H9 (cell line): ENCODE data around the gene MT1F. TPM values are rescaled to one million over a fixed set of nuclear protein-coding genes. Genes with fewer than 3 reads are reported as not detected.

Experiments
- DNase-seq: peaks from one replicate; pipeline ENCODE4 v3.0.0-alpha.2; 2017
- H2AFZ ChIP-seq: one replicate; pipeline ENCODE4 v1.6.1; 2013; ENCODE audit warnings: mild to moderate bottlenecking, low read length, control low read depth, moderate library complexity
- H2AK5ac ChIP-seq: 2 replicates; pipeline ENCODE4 v1.6.1; 2013; ENCODE audit warnings: low read length, control low read depth, mixed read lengths; ENCODE audit not compliant: insufficient read length
- H2BK120ac ChIP-seq: one replicate; pipeline ENCODE4 v1.6.1; 2013; ENCODE audit warnings: low read depth, mild to moderate bottlenecking, low read length, control low read depth, inconsistent platforms; ENCODE audit not compliant: poor library complexity, severe bottlenecking
- H2BK12ac ChIP-seq: 2 replicates; pipeline ENCODE4 v1.6.1; 2013; ENCODE audit warnings: low read length, control low read depth, mixed read lengths, low read depth; ENCODE audit not compliant: insufficient read length
- H2BK15ac ChIP-seq: 2 replicates; pipeline ENCODE4 v1.6.1; 2013; ENCODE audit warnings: low read depth, low read length, control low read depth
- H2BK20ac ChIP-seq: one replicate; pipeline ENCODE4 v1.6.1; 2013; ENCODE audit warnings: low read depth, mild to moderate bottlenecking, low read length, control low read depth, inconsistent platforms; ENCODE audit not compliant: poor library complexity, severe bottlenecking
- H2BK5ac ChIP-seq: 2 replicates; pipeline ENCODE4 v1.6.1; 2013; ENCODE audit warnings: low read length, control low read depth, mixed read lengths; ENCODE audit not compliant: insufficient read length
- H3K14ac ChIP-seq: 2 replicates; pipeline ENCODE4 v1.6.1; 2013; ENCODE audit warnings: low read length, control low read depth; ENCODE audit not compliant: insufficient read depth
- H3K18ac ChIP-seq: 2 replicates; pipeline ENCODE4 v1.6.1; 2013; ENCODE audit warnings: low read depth, mild to moderate bottlenecking, mixed read lengths, low read length, control low read depth; ENCODE audit not compliant: insufficient read length
- H3K23ac ChIP-seq: 2 replicates; pipeline ENCODE4 v1.6.1; 2013; ENCODE audit warnings: low read length, control low read depth, mixed read lengths, low read depth; ENCODE audit not compliant: insufficient read length
- H3K23me2 ChIP-seq: 2 replicates; pipeline ENCODE4 v1.6.1; 2013; ENCODE audit warnings: low read depth, mild to moderate bottlenecking, mixed read lengths, low read length, control low read depth; ENCODE audit not compliant: insufficient read length, poor library complexity, severe bottlenecking
- H3K27ac ChIP-seq: 2 replicates; pipeline ENCODE4 v1.5.1; 2013; ENCODE audit warnings: low read length, control low read depth, mixed read lengths, low read depth; ENCODE audit not compliant: insufficient read length
- H3K27me3 ChIP-seq: 2 replicates; pipeline ENCODE4 v1.6.1; 2013; ENCODE audit warnings: low read length, control low read depth, inconsistent platforms; ENCODE audit not compliant: insufficient read depth
- H3K4ac ChIP-seq: 2 replicates; pipeline ENCODE4 v1.6.1; 2013; ENCODE audit warnings: low read depth, mild to moderate bottlenecking, control low read depth, inconsistent platforms, low read length, moderate library complexity
- H3K4me1 ChIP-seq: 2 replicates; pipeline ENCODE4 v1.6.1; 2013; ENCODE audit warnings: low read length, control low read depth, inconsistent platforms; ENCODE audit not compliant: insufficient read depth
- H3K4me2 ChIP-seq: 2 replicates; pipeline ENCODE4 v1.6.1; 2013; ENCODE audit warnings: low read length, control low read depth, mixed read lengths; ENCODE audit not compliant: insufficient read length, insufficient read depth
- H3K56ac ChIP-seq: 2 replicates; pipeline ENCODE4 v1.6.1; 2013; ENCODE audit warnings: low read depth, mild to moderate bottlenecking, mixed read lengths, low read length, control low read depth; ENCODE audit not compliant: insufficient read length
- H3K79me1 ChIP-seq: 2 replicates; pipeline ENCODE4 v1.6.1; 2013; ENCODE audit warnings: low read depth, mild to moderate bottlenecking, moderate library complexity, low read length, control low read depth, inconsistent platforms; ENCODE audit not compliant: insufficient read depth, poor library complexity, severe bottlenecking
- H3K79me2 ChIP-seq: 2 replicates; pipeline ENCODE4 v1.6.1; 2013; ENCODE audit warnings: low read length, control low read depth, inconsistent platforms; ENCODE audit not compliant: insufficient read depth
- H3K9ac ChIP-seq: 2 replicates; pipeline ENCODE4 v1.6.1; 2013; ENCODE audit warnings: low read length, control low read depth, mixed read lengths; ENCODE audit not compliant: insufficient read length; ENCODE audit errors: extremely low read depth
- H3K9me3 ChIP-seq: one replicate; pipeline ENCODE4 v1.6.1; 2013; ENCODE audit warnings: low read depth, low read length, inconsistent platforms; ENCODE audit not compliant: control insufficient read depth
- H3T11ph ChIP-seq: one replicate; pipeline ENCODE4 v1.6.1; 2013; ENCODE audit warnings: mild to moderate bottlenecking, low read length, control low read depth, inconsistent platforms
- H4K20me1 ChIP-seq: one replicate; pipeline ENCODE4 v1.6.1; 2013; ENCODE audit not compliant: control insufficient read depth, insufficient read length, insufficient read depth
- H4K5ac ChIP-seq: 2 replicates; pipeline ENCODE4 v1.6.1; 2013; ENCODE audit warnings: low read depth, mild to moderate bottlenecking, mixed read lengths, low read length, control low read depth; ENCODE audit not compliant: insufficient read length
- H4K8ac ChIP-seq: replicated peaks from 2 replicates; pipeline ENCODE4 v1.6.1; 2013; ENCODE audit warnings: low read length, control low read depth, mixed read lengths, low read depth; ENCODE audit not compliant: insufficient read length
- H4K91ac ChIP-seq: 2 replicates; pipeline ENCODE4 v1.6.1; 2013; ENCODE audit warnings: low read depth, mild to moderate bottlenecking, moderate library complexity, mixed read lengths, low read length, control low read depth; ENCODE audit not compliant: insufficient read length
- H3K27ac Mint-ChIP-seq, 3 experiments: 2 replicates in 2 of 3; 3 replicates in 1 of 3; pipeline ENCODE4 v1.8.0; 2020 to 2021; ENCODE audit warnings: mixed read lengths in 3 of 3, mild to moderate bottlenecking in 1 of 3, moderate library complexity in 1 of 3
- H3K27me3 Mint-ChIP-seq: 2 replicates; pipeline ENCODE4 v1.8.0; 2021; ENCODE audit warnings: low read depth, mild to moderate bottlenecking, moderate library complexity, mixed read lengths
- H3K36me3 Mint-ChIP-seq, 3 experiments: 2 replicates in 2 of 3; 3 replicates in 1 of 3; pipeline ENCODE4 v1.8.0; 2020 to 2021; ENCODE audit warnings: low read depth in 3 of 3, mixed read lengths in 3 of 3; ENCODE audit not compliant: insufficient read depth in 1 of 3
- H3K4me1 Mint-ChIP-seq, 2 experiments: 2 replicates each; pipeline ENCODE4 v1.8.0; 2020; ENCODE audit warnings: mixed read lengths in 2 of 2
- H3K4me3 Mint-ChIP-seq, 2 experiments: 2 replicates in 1 of 2; 3 replicates in 1 of 2; pipeline ENCODE4 v1.8.0; 2020 to 2021; ENCODE audit warnings: mild to moderate bottlenecking in 2 of 2, mixed read lengths in 2 of 2, moderate library complexity in 1 of 2
- H3K9me3 Mint-ChIP-seq, 2 experiments: 2 replicates in 1 of 2; 3 replicates in 1 of 2; pipeline ENCODE4 v1.8.0; 2020; ENCODE audit warnings: mild to moderate bottlenecking in 2 of 2, mixed read lengths in 2 of 2, moderate library complexity in 1 of 2
- CTCF ChIP-seq: fragments of 200-600 bp; sonication (generic); conservative IDR thresholded peaks from 3 replicates; pipeline ENCODE4 v1.8.0; 2021; ENCODE audit warnings: antibody characterized with exemption, mild to moderate bottlenecking
- WGBS: extraction: QIAGEN DNeasy Blood & Tissue Kit; methylation state at CpG from one replicate; pipeline ENCODE4 v1.1.7; 2013; ENCODE audit warnings: missing lambda C conversion rate, low lambda C conversion rate, mixed read lengths; ENCODE audit not compliant: insufficient read length; ENCODE audit errors: extremely low coverage; 5-methylcytosine and 5-hydroxymethylcytosine counted together
- total RNA-seq: library from RNA; stranded (reverse); gene quantifications from 2 replicates; pipeline ENCODE4 v1.2.1, GENCODE V29; 2021

Gene MT1F
- total RNA-seq, 1 experiment from 2014 or later, result 26.1 TPM

GRCh38 chr16:56647641-56648431 is 9.9 kb upstream of the MT1F start:
- Histone ChIP-seq H3K79me1 (no peaks in the 10 kb centered on the region), H2AK5ac (no peak overlapping the region), H2BK5ac (no peak overlapping the region), H3K18ac (no peak overlapping the region), H3K9ac (no peak overlapping the region), H3K14ac (no peak overlapping the region), H4K5ac (no peak overlapping the region), H2AFZ (no peak overlapping the region), H3T11ph (no peak overlapping the region), H3K9me3 (no peaks in the 10 kb centered on the region), H3K56ac (no peak overlapping the region), H2BK20ac (no peak overlapping the region), H3K27me3 (peaks cover 43% of the 10 kb centered on the region; the same call in 1 of the 2 replicates), H4K91ac (no peak overlapping the region), H4K8ac (no peak overlapping the region), H2BK120ac (no peak overlapping the region), H3K23me2 (no peaks in the 10 kb centered on the region), H3K23ac (no peak overlapping the region), H3K4me1 (no peaks in the 10 kb centered on the region), H3K4me2 (peak overlapping the region; percentile 7), H2BK12ac (no peak overlapping the region), H3K27ac (no peak overlapping the region), H3K4ac (no peak overlapping the region), H2BK15ac (no peak overlapping the region), H4K20me1 (no peaks in the 10 kb centered on the region), H3K79me2 (no peaks in the 10 kb centered on the region)
- whole genome bisulfite sequencing, result no CpG with 5 or more reads among the region's 33 CpGs
- peaks cover 96% of the 10 kb centered on the region for H3K27me3 Mint-ChIP-seq
- H3K9me3 Mint-ChIP-seq, result no peaks in the 10 kb centered on the region
- H3K4me1 Mint-ChIP-seq, result peaks cover 13 to 24% of the 10 kb centered on the region in 2 experiments
- TF ChIP-seq CTCF, result peak; percentile 37; the same call in 2 of the 3 replicates
- no peaks in the 10 kb centered on the region for H3K36me3 Mint-ChIP-seq
- no peak overlapping the region for H3K27ac Mint-ChIP-seq
- DNase-seq, result peak; percentile 63
- H3K4me3 Mint-ChIP-seq, result no peak overlapping the region; a peak in 1 of 5 replicates
